GM23248 (cell line): Measurements from ENCODE around the gene FAM120A. TPM values are rescaled to one million over a fixed set of nuclear protein-coding genes. Genes with fewer than 3 reads are reported as not detected.

Experiments
- DNase-seq: peaks from one replicate; pipeline ENCODE4 v3.0.0-alpha.2; 2015
- H2AFZ ChIP-seq: fragments of 200-600 bp; sonication (generic); 2 replicates; pipeline ENCODE4 v1.6.1; 2016; ENCODE audit warnings: antibody characterized with exemption
- H3F3A ChIP-seq: fragments of 200-600 bp; sonication (generic); 2 replicates; pipeline ENCODE4 v1.6.1; 2016; ENCODE audit warnings: mild to moderate bottlenecking, antibody characterized with exemption, mixed run types; ENCODE audit not compliant: insufficient read depth
- H3K27ac ChIP-seq: fragments of 200-600 bp; sonication (generic); 2 replicates; pipeline ENCODE4 v1.5.1; 2016; ENCODE audit warnings: mild to moderate bottlenecking
- H3K27me3 ChIP-seq: fragments of 200-600 bp; sonication (generic); replicated peaks from 2 replicates; pipeline ENCODE4 v1.6.1; 2016; ENCODE audit warnings: mild to moderate bottlenecking; ENCODE audit not compliant: insufficient read depth
- H3K36me3 ChIP-seq: fragments of 200-600 bp; sonication (generic); 2 replicates; pipeline ENCODE4 v1.6.1; 2016; ENCODE audit warnings: low read depth, mild to moderate bottlenecking
- H3K4me1 ChIP-seq: fragments of 200-600 bp; sonication (generic); 2 replicates; pipeline ENCODE4 v1.6.1; 2016; ENCODE audit warnings: mild to moderate bottlenecking; ENCODE audit not compliant: insufficient read depth
- H3K4me2 ChIP-seq: fragments of 200-600 bp; sonication (generic); one replicate; pipeline ENCODE4 v1.6.1; 2016; ENCODE audit warnings: mild to moderate bottlenecking; ENCODE audit not compliant: unreplicated experiment
- H3K4me3 ChIP-seq: fragments of 200-600 bp; sonication (generic); 2 replicates; pipeline ENCODE4 v1.5.1; 2016; ENCODE audit warnings: mild to moderate bottlenecking
- H3K79me2 ChIP-seq: fragments of 200-600 bp; sonication (generic); 2 replicates; pipeline ENCODE4 v1.6.1; 2016; ENCODE audit warnings: mild to moderate bottlenecking; ENCODE audit not compliant: insufficient read depth
- H3K9ac ChIP-seq: fragments of 200-600 bp; sonication (generic); 2 replicates; pipeline ENCODE4 v1.6.1; 2016; ENCODE audit warnings: mild to moderate bottlenecking
- H3K9me2 ChIP-seq: fragments of 200-600 bp; sonication (generic); 2 replicates; pipeline ENCODE4 v1.6.1; 2016; ENCODE audit warnings: mixed run types, mild to moderate bottlenecking, moderate library complexity; ENCODE audit not compliant: insufficient read depth
- H3K9me3 ChIP-seq: fragments of 200-600 bp; sonication (generic); one replicate; pipeline ENCODE4 v1.6.1; 2017; ENCODE audit warnings: low read depth
- H4K20me1 ChIP-seq: fragments of 200-600 bp; sonication (generic); 2 replicates; pipeline ENCODE4 v1.6.0; 2016; ENCODE audit not compliant: insufficient read depth
- EZH2 ChIP-seq: fragments of 200-600 bp; sonication (generic); IDR thresholded peaks from 2 replicates; pipeline ENCODE4 v1.6.1; 2018; ENCODE audit warnings: antibody characterized with exemption, mild to moderate bottlenecking; ENCODE audit not compliant: insufficient read depth, poor library complexity, severe bottlenecking
- EZH2phosphoT487 ChIP-seq: fragments of 200-600 bp; sonication (generic); IDR thresholded peaks from 2 replicates; pipeline ENCODE4 v1.6.1; 2018; ENCODE audit warnings: antibody characterized with exemption, moderate library complexity, mild to moderate bottlenecking, low read depth; ENCODE audit not compliant: insufficient read depth
- WGBS, 2 experiments: methylation state at CpG; one replicate each; pipeline ENCODE4 v1.1.6; 2015 to 2017; ENCODE audit warnings: low lambda C conversion rate in 2 of 2, low coverage in 1 of 2; ENCODE audit errors: missing lambda C conversion rate in 2 of 2; 5-methylcytosine and 5-hydroxymethylcytosine counted together
- in situ Hi-C: fragments of 300-500 bp; cut with MboI; formaldehyde crosslinking; loops from 2 replicates; pipeline ENCODE4 v1.15.0; 2020
- polyA plus RNA-seq: library from polyadenylated mRNA; unstranded; fragments of >200 nt; fragmentation: Nextera tagmentation; extraction: Ambion mirVana; gene quantifications from 2 replicates; pipeline ENCODE4 v1.2.1, GENCODE V29; 2016
- total RNA-seq: library from RNA; depleted of rRNA; stranded (reverse); fragments of >200 nt; shearing (Covaris generic); gene quantifications from 2 replicates; pipeline ENCODE4 v1.2.3, GENCODE V29; 2014

Gene FAM120A
- total and polyA plus RNA-seq, 2 experiments from 2014 or later, result 28.9 to 90.5 TPM

DNA sequence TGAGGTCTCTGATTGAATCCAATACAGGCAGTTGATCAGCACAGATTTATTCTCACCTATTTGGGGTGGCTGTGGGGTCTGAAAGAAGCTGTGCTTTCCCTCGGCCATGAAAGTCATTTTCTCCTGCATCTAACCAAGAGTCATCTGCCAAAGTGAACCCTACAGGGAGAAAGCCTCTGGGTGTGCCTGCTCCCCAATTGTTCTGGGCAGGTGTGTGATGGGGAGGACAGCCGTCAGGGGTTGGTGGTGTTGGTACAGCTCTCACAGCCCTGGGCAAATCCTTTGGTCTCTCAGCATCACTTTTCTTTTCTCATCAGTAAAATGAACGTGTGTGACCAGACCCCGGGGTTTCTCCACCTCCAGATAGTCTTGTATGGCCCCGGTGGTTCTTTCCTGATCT is 127.4 kb downstream of the FAM120A start:
- Histone ChIP-seq H3K9me2 (no peaks in the 10 kb centered on the region), H3K79me2 (peaks cover 86% of the 10 kb centered on the region), H3K36me3 (no peaks in the 10 kb centered on the region), H3K4me2 (no peak overlapping the region), H3K9ac (no peak overlapping the region), H3K27me3 (no peaks in the 10 kb centered on the region), H3K27ac (no peak overlapping the region), H3F3A (no peaks in the 10 kb centered on the region), H2AFZ (no peak overlapping the region), H4K20me1 (no peaks in the 10 kb centered on the region; the same call in 1 of the 2 replicates), H3K4me1 (peaks cover 17% of the 10 kb centered on the region), H3K4me3 (no peak overlapping the region), H3K9me3 (no peaks in the 10 kb centered on the region)
- 61 to 67% methylated on average over 5 of the region's 5 CpGs for WGBS, 2 experiments
- DNase-seq, result no peak
- in situ Hi-C loops, result no loop called here
- TF ChIP-seq EZH2phosphoT487 (no peak), EZH2 (no peak)

DNA sequence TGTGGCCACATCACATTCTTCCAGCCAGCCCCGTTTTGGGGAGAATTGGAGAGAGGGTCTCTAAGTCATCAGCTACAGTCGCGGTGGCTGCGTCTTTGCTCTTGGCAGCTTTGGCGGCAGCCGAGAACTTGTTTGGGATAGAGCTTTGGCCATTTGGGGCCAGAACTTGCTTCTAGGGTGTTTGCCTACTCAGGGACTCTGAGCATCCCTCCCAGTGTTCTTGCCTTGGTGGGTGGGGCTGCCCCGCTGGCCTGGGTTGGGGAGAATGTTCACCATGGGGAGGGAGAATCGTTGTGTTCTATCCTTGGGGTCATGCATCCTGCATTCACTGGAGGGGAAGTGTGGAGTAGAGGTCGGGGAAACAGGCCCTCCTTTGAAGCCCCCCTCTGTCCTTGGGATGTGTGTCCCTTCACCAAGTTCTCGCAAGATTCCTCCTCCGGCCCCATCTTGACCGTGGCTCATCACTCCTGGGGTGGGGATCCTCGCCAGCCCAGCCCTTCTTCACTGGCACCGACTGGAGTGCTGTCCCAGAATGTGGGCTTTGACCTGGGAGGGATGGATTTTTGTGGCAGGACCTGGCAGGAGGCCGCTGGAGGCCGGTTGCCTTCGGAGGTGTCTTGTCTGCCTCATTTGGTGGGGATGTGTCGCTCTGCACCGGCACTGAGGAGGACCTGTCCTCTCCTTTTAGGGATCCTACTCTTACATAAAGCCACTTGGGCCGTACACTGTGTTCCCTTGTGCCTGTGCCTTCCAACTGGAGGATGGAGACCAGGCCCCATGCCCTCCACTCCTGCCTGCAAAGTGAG is 128.4 kb downstream of the FAM120A start:
- Histone ChIP-seq H3K36me3 (no peaks in the 10 kb centered on the region), H3K27me3 (no peaks in the 10 kb centered on the region), H3F3A (no peaks in the 10 kb centered on the region), H3K4me3 (no peak overlapping the region), H3K27ac (no peak overlapping the region), H2AFZ (no peak overlapping the region), H3K9me2 (no peaks in the 10 kb centered on the region), H3K79me2 (peaks cover 88% of the 10 kb centered on the region), H3K4me2 (no peak overlapping the region), H3K9ac (no peak overlapping the region), H3K4me1 (peaks cover 16% of the 10 kb centered on the region), H3K9me3 (no peaks in the 10 kb centered on the region), H4K20me1 (no peaks in the 10 kb centered on the region; the same call in 1 of the 2 replicates)
- WGBS, 2 experiments, result 71 to 72% methylated on average over 20 of the region's 20 CpGs
- no peak for TF ChIP-seq EZH2phosphoT487
- TF ChIP-seq EZH2, result no peak
- DNase-seq, result no peak
- in situ Hi-C loops, result no loop called here

DNA sequence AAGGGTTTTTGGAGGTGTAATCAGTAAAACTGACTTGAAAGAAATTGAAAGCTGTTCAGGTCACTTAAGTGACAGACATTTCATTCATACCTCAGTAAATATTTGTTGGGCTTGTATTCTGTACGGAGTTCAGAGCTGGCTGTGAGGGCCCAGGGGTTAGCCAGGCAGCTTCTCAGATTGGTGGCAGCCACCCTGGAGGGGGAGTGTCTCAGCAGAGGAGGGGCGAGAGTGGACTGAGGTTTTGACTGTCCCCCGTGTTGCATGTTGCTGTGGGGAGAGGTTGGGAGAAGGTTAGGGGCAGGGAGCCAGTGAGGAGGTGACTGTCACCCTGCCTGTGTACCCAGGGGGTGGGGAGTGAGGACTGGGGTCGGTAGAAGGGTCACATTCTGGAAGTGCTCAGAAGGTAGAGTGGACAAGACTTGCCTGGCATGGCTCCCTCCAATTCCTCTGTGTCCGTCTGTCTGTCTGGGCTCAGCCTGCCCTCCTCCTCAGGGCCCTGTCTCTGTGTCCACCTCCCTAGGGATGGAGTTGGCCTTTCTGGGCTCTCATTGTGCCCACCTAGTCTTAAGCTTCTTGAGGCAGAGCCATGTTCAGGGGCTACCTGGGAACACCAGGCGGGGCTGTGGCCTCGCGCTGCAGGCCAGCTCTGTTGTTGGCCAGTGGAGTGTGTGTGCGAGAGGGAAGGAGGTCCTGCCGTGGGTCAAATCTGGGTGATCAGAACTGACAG is 129.3 kb downstream of the FAM120A start:
- H2AFZ ChIP-seq, result no peak overlapping the region
- no peaks in the 10 kb centered on the region for H3F3A ChIP-seq
- H3K4me1 ChIP-seq, result peaks cover 13% of the 10 kb centered on the region
- no peak overlapping the region for H3K4me2 ChIP-seq
- H3K9me3 ChIP-seq, result no peaks in the 10 kb centered on the region
- in situ Hi-C loops, result no loop called here
- H3K9me2 ChIP-seq, result no peaks in the 10 kb centered on the region
- H3K36me3 ChIP-seq, result no peaks in the 10 kb centered on the region
- H3K4me3 ChIP-seq, result no peak overlapping the region
- no peak overlapping the region for H3K27ac ChIP-seq
- DNase-seq, result no peak
- no peak for TF ChIP-seq EZH2
- TF ChIP-seq EZH2phosphoT487, result no peak
- WGBS, 2 experiments, result 52 to 55% methylated on average over 9 to 10 of the region's 10 CpGs
- H4K20me1 ChIP-seq, result no peaks in the 10 kb centered on the region; the same call in 1 of the 2 replicates
- no peak overlapping the region for H3K9ac ChIP-seq
- peaks cover 90% of the 10 kb centered on the region for H3K79me2 ChIP-seq
- H3K27me3 ChIP-seq, result no peaks in the 10 kb centered on the region

DNA sequence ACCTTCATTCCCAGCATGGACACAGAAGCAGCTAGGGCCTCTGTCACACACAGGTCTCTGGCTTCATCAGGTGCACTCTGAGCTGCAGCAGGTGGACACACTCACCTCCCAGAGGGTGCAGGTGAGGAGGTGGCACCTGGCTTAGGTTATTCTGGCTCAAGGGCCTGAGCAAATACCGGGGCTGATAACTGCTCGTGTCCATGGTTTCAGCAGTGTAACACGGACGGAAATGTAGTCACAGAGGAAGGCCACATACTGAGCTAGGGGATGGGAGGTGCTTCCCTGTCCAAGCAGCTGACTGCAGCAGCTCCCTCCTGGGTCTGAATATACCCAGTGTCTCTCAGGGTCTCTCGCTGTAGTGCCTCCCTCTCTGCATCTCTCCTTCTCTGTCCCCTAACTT is 130.6 kb downstream of the FAM120A start:
- Histone ChIP-seq H3K4me2 (no peak overlapping the region), H2AFZ (no peak overlapping the region), H3K4me1 (peaks cover 13% of the 10 kb centered on the region), H3F3A (no peaks in the 10 kb centered on the region), H3K9ac (no peak overlapping the region), H3K27me3 (no peaks in the 10 kb centered on the region), H3K4me3 (no peak overlapping the region), H3K9me2 (no peaks in the 10 kb centered on the region), H3K27ac (no peak overlapping the region), H4K20me1 (no peaks in the 10 kb centered on the region; the same call in 1 of the 2 replicates), H3K9me3 (no peaks in the 10 kb centered on the region), H3K79me2 (peaks cover 100% of the 10 kb centered on the region), H3K36me3 (no peaks in the 10 kb centered on the region)
- WGBS, 2 experiments, result 28 to 32% methylated on average over 5 of the region's 5 CpGs
- TF ChIP-seq EZH2, result no peak
- in situ Hi-C loops, result no loop called here
- DNase-seq, result peak; percentile 24
